Suprapubic skin (tissue), 3 donors: ENCODE measurements around the gene USP47.

ENCODE experiments used
- EP300 ChIP-seq: sonication (generic); formaldehyde crosslinking; IDR thresholded peaks from one replicate; pipeline ENCODE4 v1.6.1; 2017; ENCODE audit warnings: antibody characterized with exemption
- POLR2A ChIP-seq, 2 donors: fragments of 450-650 bp; IDR thresholded peaks; one replicate each; pipeline ENCODE4 v1.6.1; 2017; ENCODE audit warnings: antibody characterized with exemption in 2 of 2, mild to moderate bottlenecking in 2 of 2, moderate library complexity in 2 of 2
- TF ChIP-seq, protein P1 (sequence below), 2 donors: fragments of 200-600 bp in 1 of 2; fragments of 450-650 bp in 1 of 2; sonication (generic) in 1 of 2; IDR thresholded peaks; one replicate each; pipeline ENCODE4 v1.5.1; 2016 to 2019; ENCODE audit warnings: antibody characterized with exemption in 2 of 2, mild to moderate bottlenecking in 1 of 2, moderate library complexity in 1 of 2

DNA sequence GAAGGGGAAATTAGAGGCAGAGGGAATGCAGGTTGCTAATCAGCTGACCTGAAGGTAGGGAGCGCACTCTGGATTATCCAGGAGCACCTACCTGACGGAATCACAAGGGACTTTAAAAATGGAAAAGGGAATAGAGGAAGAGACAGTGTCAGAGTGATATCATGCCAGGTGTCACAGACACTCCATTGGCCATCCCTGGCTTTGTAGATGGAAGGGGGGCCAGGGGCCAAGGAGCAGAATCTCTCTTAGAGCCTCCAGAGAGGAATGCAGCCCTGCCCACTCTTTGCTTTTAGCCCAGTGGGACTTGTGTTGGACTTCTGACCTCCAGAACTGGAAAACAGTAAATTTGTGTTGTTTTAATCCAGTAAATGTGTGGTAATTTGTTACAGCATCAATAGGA is 128.8 kb downstream of the USP47 start:
- TF ChIP-seq, protein P1, sequence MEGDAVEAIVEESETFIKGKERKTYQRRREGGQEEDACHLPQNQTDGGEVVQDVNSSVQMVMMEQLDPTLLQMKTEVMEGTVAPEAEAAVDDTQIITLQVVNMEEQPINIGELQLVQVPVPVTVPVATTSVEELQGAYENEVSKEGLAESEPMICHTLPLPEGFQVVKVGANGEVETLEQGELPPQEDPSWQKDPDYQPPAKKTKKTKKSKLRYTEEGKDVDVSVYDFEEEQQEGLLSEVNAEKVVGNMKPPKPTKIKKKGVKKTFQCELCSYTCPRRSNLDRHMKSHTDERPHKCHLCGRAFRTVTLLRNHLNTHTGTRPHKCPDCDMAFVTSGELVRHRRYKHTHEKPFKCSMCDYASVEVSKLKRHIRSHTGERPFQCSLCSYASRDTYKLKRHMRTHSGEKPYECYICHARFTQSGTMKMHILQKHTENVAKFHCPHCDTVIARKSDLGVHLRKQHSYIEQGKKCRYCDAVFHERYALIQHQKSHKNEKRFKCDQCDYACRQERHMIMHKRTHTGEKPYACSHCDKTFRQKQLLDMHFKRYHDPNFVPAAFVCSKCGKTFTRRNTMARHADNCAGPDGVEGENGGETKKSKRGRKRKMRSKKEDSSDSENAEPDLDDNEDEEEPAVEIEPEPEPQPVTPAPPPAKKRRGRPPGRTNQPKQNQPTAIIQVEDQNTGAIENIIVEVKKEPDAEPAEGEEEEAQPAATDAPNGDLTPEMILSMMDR (IDR thresholded peaks at IDR 0.05): no peak
- TF ChIP-seq EP300 (no peak), POLR2A (IDR thresholded peaks at IDR 0.05) (no peak)
